Kidney (tissue), 14 donors: ENCODE data around the gene ZC3HAV1. TPM values are rescaled to one million over a fixed set of nuclear protein-coding genes. Genes with fewer than 3 reads are reported as not detected.
"Not testable (repeated sequence)": the region's sequence is repeated elsewhere in the genome, so short reads cannot be mapped to it uniquely, and the experiment has no call there.

Source experiments
- DNase-seq, 5 donors: peaks; one replicate each; pipeline ENCODE4 v3.0.0-alpha.2; 2013 to 2020
- FAIRE-seq: peaks from 2 replicates; lab custom pipeline; 2012; peaks lifted over from hg19 to GRCh38; lab: Jason Lieb, UNC
- H3K27ac ChIP-seq, 2 donors: one replicate each; pipeline ENCODE4 v1.7.0; 2013; ENCODE audit warnings: low read depth in 2 of 2, low read length in 2 of 2, inconsistent platforms in 1 of 2
- H3K27me3 ChIP-seq: one replicate; pipeline ENCODE4 v1.7.1; 2013; ENCODE audit warnings: low read length, inconsistent platforms; ENCODE audit not compliant: control insufficient read depth, insufficient read depth
- H3K36me3 ChIP-seq, 3 donors: one replicate each; pipeline versions ENCODE4 v1.7.0 to v1.7.1; 2013; ENCODE audit warnings: low read length in 3 of 3, control low read depth in 1 of 3, inconsistent platforms in 1 of 3; ENCODE audit not compliant: insufficient read depth in 3 of 3, control insufficient read depth in 2 of 3
- H3K4me1 ChIP-seq, 3 donors: one replicate each; pipeline versions ENCODE4 v1.7.0 to v1.7.1; 2013; ENCODE audit warnings: low read length in 3 of 3, inconsistent platforms in 1 of 3, low read depth in 1 of 3; ENCODE audit not compliant: control insufficient read depth in 2 of 3, insufficient read depth in 2 of 3
- H3K4me3 ChIP-seq, 3 donors: one replicate each; pipeline versions ENCODE4 v1.7.0 to v1.8.1; 2013; ENCODE audit warnings: low read length in 3 of 3, control low read depth in 1 of 3, inconsistent platforms in 1 of 3
- H3K9ac ChIP-seq, 3 donors: one replicate each; pipeline versions ENCODE4 v1.7.0 to v1.7.1; 2013; ENCODE audit warnings: low read length in 3 of 3, control low read depth in 1 of 3, inconsistent platforms in 1 of 3
- H3K9me3 ChIP-seq, 3 donors: one replicate each; pipeline versions ENCODE4 v1.7.0 to v1.7.1; 2013; ENCODE audit warnings: low read length in 3 of 3, control low read depth in 1 of 3, inconsistent platforms in 1 of 3; ENCODE audit not compliant: control insufficient read depth in 2 of 3, insufficient read depth in 1 of 3
- intact Hi-C: fragments of 100-400 bp; cut with DNase I; formaldehyde crosslinking; loops from one replicate; pipeline ENCODE4 v1.11.1; 2022
- polyA plus RNA-seq: library from polyadenylated mRNA; stranded (reverse); fragments of 350-450 nt; fragmentation: Illumina TruSeq; extraction: RNeasy Lipid Tissue Mini Kit (QIAGEN cat#74804); gene quantifications from one replicate; pipeline ENCODE4 v1.2.3, GENCODE V29; 2014; ENCODE audit warnings: low read depth, low replicate concordance; ENCODE audit not compliant: insufficient read depth
- total RNA-seq: library from RNA; stranded (reverse); fragmentation: NEBNext Ultra II Directional; extraction: Animal tissue kit (Norgen Biotek cat#: 25700); gene quantifications from one replicate; pipeline ENCODE4 v1.2.1, GENCODE V29; 2021
- TF ChIP-seq, protein P1 (sequence below): IDR thresholded peaks from 3 replicates; pipeline ENCODE4 v1.5.1; 2012; ENCODE audit warnings: mild to moderate bottlenecking, moderate library complexity, borderline replicate concordance; ENCODE audit not compliant: insufficient read depth; ENCODE audit errors: extremely low read depth
- donor health status: control.
- donor health status: control.
- donor health status: control.
- donor health status: control.
- donor health status: control.
- donor health status: DM: yes; HTN: yes; CAD: no.
- donor health status: Normal renal cell carcinoma (clear cell type).

The ZC3HAV1 gene
- total and polyA plus RNA-seq, 2 donors from 2014 or later = 11.1 to 40.2 TPM

GRCh38 chr7:139131601-139132041, 22.1 kb upstream of the ZC3HAV1 start:
- H3K36me3 ChIP-seq = no peaks in the 10 kb centered on the region
- H3K9me3 ChIP-seq = no peaks in the 10 kb centered on the region
- H3K4me3 ChIP-seq = peak overlapping the region in 2 of 3 donors; percentile 23 to 30
- TF ChIP-seq, protein P1, sequence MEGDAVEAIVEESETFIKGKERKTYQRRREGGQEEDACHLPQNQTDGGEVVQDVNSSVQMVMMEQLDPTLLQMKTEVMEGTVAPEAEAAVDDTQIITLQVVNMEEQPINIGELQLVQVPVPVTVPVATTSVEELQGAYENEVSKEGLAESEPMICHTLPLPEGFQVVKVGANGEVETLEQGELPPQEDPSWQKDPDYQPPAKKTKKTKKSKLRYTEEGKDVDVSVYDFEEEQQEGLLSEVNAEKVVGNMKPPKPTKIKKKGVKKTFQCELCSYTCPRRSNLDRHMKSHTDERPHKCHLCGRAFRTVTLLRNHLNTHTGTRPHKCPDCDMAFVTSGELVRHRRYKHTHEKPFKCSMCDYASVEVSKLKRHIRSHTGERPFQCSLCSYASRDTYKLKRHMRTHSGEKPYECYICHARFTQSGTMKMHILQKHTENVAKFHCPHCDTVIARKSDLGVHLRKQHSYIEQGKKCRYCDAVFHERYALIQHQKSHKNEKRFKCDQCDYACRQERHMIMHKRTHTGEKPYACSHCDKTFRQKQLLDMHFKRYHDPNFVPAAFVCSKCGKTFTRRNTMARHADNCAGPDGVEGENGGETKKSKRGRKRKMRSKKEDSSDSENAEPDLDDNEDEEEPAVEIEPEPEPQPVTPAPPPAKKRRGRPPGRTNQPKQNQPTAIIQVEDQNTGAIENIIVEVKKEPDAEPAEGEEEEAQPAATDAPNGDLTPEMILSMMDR = no peak
- H3K27me3 ChIP-seq = no peaks in the 10 kb centered on the region
- peaks cover 0 to 6% (median 3%) of the 10 kb centered on the region in 3 donors for H3K4me1 ChIP-seq
- peak overlapping the region in 1 of 2 donors; percentile 10 for H3K27ac ChIP-seq
- no peak for DNase-seq
- FAIRE-seq = no peak
- no peak overlapping the region for H3K9ac ChIP-seq
- intact Hi-C loops = no loop called here

DNA sequence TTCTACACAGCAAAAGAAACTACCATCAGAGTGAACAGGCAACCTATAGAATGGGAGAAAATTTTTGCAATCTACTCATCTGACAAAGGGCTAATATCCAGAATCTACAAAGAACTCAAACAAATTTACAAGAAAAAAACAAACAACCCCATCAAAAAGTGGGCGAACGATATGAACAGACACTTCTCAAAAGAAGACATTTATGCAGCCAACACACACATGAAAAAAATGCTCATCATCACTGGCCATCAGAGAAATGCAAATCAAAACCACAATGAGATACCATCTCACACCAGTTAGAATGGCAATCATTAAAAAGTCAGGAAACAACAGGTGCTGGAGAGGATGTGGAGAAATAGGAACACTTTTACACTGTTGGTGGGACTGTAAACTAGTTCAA, 20.3 kb upstream of the ZC3HAV1 start:
- FAIRE-seq, intact Hi-C loops: not testable (repeated sequence)

GRCh38 chr7:139127648-139128047, 18.1 kb upstream of the ZC3HAV1 start:
- H3K27me3 ChIP-seq = no peaks in the 10 kb centered on the region
- H3K9ac ChIP-seq = no peak overlapping the region
- no peak overlapping the region for H3K4me3 ChIP-seq
- H3K27ac ChIP-seq = no peak overlapping the region
- DNase-seq (no peak), FAIRE-seq (no peak)
- H3K36me3 ChIP-seq = no peaks in the 10 kb centered on the region
- H3K9me3 ChIP-seq = no peaks in the 10 kb centered on the region
- H3K4me1 ChIP-seq = no peaks in the 10 kb centered on the region
- TF ChIP-seq, protein P1 = no peak
- intact Hi-C loops = no loop called here

More for the DNA sequence above, 20.3 kb upstream of the ZC3HAV1 start:
- not testable (repeated sequence) for H3K27me3 ChIP-seq, H3K9me3 ChIP-seq, DNase-seq, H3K4me1 ChIP-seq, H3K4me3 ChIP-seq, H3K9ac ChIP-seq, H3K36me3 ChIP-seq, H3K27ac ChIP-seq

DNA sequence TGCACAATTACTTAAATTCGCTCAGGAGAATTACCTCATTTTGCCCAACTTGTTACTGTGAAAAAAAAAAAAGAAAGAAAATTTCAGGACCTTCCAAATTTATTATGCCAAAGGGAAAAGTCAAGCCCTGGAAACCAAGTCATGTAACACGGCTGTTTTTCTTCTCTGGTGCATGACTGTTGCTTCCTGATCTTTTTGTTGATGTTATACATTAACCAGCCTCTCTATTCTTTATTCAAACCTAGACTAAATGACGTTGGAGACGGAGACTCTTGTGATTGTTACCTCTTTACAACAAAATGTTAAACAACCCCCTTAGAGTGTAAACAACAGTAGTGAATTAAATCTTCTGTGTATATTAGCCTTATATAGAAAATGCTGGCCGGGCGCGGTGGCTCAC, 16.1 kb upstream of the ZC3HAV1 start:
- no peaks in the 10 kb centered on the region for H3K4me1 ChIP-seq
- H3K36me3 ChIP-seq = no peaks in the 10 kb centered on the region
- H3K9ac ChIP-seq = no peak overlapping the region
- FAIRE-seq (no peak), DNase-seq (peak in 2 of 5 donors; percentile 73 to 74)
- TF ChIP-seq, protein P1 = no peak
- H3K4me3 ChIP-seq = no peak overlapping the region
- intact Hi-C loops = no loop called here
- no peaks in the 10 kb centered on the region for H3K27me3 ChIP-seq
- no peaks in the 10 kb centered on the region for H3K9me3 ChIP-seq
- no peak overlapping the region for H3K27ac ChIP-seq

- H3K27ac ChIP-seq, H3K4me1 ChIP-seq, H3K4me3 ChIP-seq, FAIRE-seq, H3K9ac ChIP-seq, H3K9me3 ChIP-seq, H3K36me3 ChIP-seq, DNase-seq, H3K27me3 ChIP-seq, intact Hi-C loops: not testable (repeated sequence)
These were observed 15.5 kb upstream of the ZC3HAV1 start for GRCh38 chr7:139124995-139125394.
